Neuronal stem cell (in vitro differentiated cells): ENCODE results near the gene GRAMD2A.

ENCODE experiments used
- DNase-seq: peaks from one replicate; pipeline ENCODE4 v3.0.0-alpha.2; 2013; ENCODE audit warnings: low spot score
- H2AFZ ChIP-seq: one replicate; pipeline ENCODE4 v1.6.1; 2013; ENCODE audit warnings: mild to moderate bottlenecking, low read length, inconsistent platforms
- H2AK5ac ChIP-seq: 2 replicates; pipeline ENCODE4 v1.6.1; 2013; ENCODE audit warnings: low read depth, mild to moderate bottlenecking, inconsistent platforms, low read length, moderate library complexity, mixed read lengths
- H2BK120ac ChIP-seq: 2 replicates; pipeline ENCODE4 v1.6.1; 2013; ENCODE audit warnings: low read depth, mild to moderate bottlenecking, inconsistent platforms, low read length, moderate library complexity, mixed read lengths
- H2BK12ac ChIP-seq: one replicate; pipeline ENCODE4 v1.6.1; 2013; ENCODE audit warnings: low read length, inconsistent platforms
- H2BK15ac ChIP-seq: 2 replicates; pipeline ENCODE4 v1.6.1; 2013; ENCODE audit warnings: mild to moderate bottlenecking, low read length, inconsistent platforms, mixed read lengths
- H2BK5ac ChIP-seq: one replicate; pipeline ENCODE4 v1.6.1; 2013; ENCODE audit warnings: inconsistent platforms, mild to moderate bottlenecking, low read length, moderate library complexity
- H3K14ac ChIP-seq: one replicate; pipeline ENCODE4 v1.6.1; 2013; ENCODE audit warnings: low read length, inconsistent platforms
- H3K18ac ChIP-seq: 2 replicates; pipeline ENCODE4 v1.6.1; 2013; ENCODE audit warnings: low read length, inconsistent platforms
- H3K23ac ChIP-seq: 2 replicates; pipeline ENCODE4 v1.6.1; 2013; ENCODE audit warnings: low read depth, mild to moderate bottlenecking, mixed read lengths, low read length, inconsistent platforms; ENCODE audit not compliant: poor library complexity
- H3K27ac ChIP-seq: replicated peaks from 3 replicates; pipeline ENCODE4 v1.5.1; 2013; ENCODE audit warnings: low read length, inconsistent platforms
- H3K27me3 ChIP-seq, 3 experiments: 2 replicates each; pipeline ENCODE4 v1.6.1; 2013; ENCODE audit warnings: low read length in 3 of 3, mild to moderate bottlenecking in 2 of 3, inconsistent platforms in 1 of 3, low read depth in 1 of 3, mixed read lengths in 1 of 3, moderate library complexity in 1 of 3; ENCODE audit not compliant: control insufficient read depth in 3 of 3, insufficient read depth in 3 of 3
- H3K36me3 ChIP-seq, 2 donors: replicated peaks in 1 of 2; 2 replicates each; pipeline ENCODE4 v1.6.1; 2013; ENCODE audit warnings: low read length in 2 of 2; ENCODE audit not compliant: control insufficient read depth in 2 of 2, insufficient read depth in 2 of 2
- H3K4ac ChIP-seq: 2 replicates; pipeline ENCODE4 v1.6.1; 2013; ENCODE audit warnings: inconsistent platforms, mild to moderate bottlenecking, low read length, moderate library complexity
- H3K4me1 ChIP-seq, 2 donors: 1 replicate in 1 of 2; 2 replicates in 1 of 2; pipeline ENCODE4 v1.6.1; 2013; ENCODE audit warnings: low read length in 2 of 2, low read depth in 1 of 2; ENCODE audit not compliant: control insufficient read depth in 2 of 2, insufficient read depth in 1 of 2
- H3K4me2 ChIP-seq: one replicate; pipeline ENCODE4 v1.6.1; 2013; ENCODE audit warnings: mild to moderate bottlenecking, low read length, inconsistent platforms; ENCODE audit not compliant: insufficient read depth, poor library complexity, severe bottlenecking
- H3K4me3 ChIP-seq, 2 donors: 2 replicates each; pipeline ENCODE4 v1.5.1; 2013; ENCODE audit warnings: low read length in 2 of 2, mild to moderate bottlenecking in 2 of 2, inconsistent platforms in 1 of 2, moderate library complexity in 1 of 2
- H3K79me1 ChIP-seq: one replicate; pipeline ENCODE4 v1.6.1; 2013; ENCODE audit warnings: low read depth, mild to moderate bottlenecking, inconsistent platforms, low read length, moderate library complexity
- H3K9ac ChIP-seq: one replicate; pipeline ENCODE4 v1.6.1; 2013; ENCODE audit warnings: mild to moderate bottlenecking, low read depth, low read length, inconsistent platforms; ENCODE audit not compliant: poor library complexity
- H3K9me3 ChIP-seq, 2 donors: replicated peaks in 1 of 2; 2 replicates each; pipeline versions ENCODE3 to v1.6.1; 2013; ENCODE audit warnings: low read length in 2 of 2, mild to moderate bottlenecking in 2 of 2, inconsistent platforms in 1 of 2, low read depth in 1 of 2, mixed read lengths in 1 of 2, moderate library complexity in 1 of 2; ENCODE audit not compliant: control insufficient read depth in 2 of 2, insufficient read depth in 1 of 2
- H4K8ac ChIP-seq: one replicate; pipeline ENCODE4 v1.6.1; 2013; ENCODE audit warnings: low read depth, mild to moderate bottlenecking, inconsistent platforms, low read length, moderate library complexity
- H4K91ac ChIP-seq: one replicate; pipeline ENCODE4 v1.6.1; 2013; ENCODE audit warnings: low read length, low read depth, mild to moderate bottlenecking, inconsistent platforms; ENCODE audit not compliant: poor library complexity
- WGBS, 2 donors: extraction: QIAGEN DNeasy Blood & Tissue Kit; methylation state at CpG; one replicate each; pipeline ENCODE4 v1.1.7; 2013; ENCODE audit warnings: missing lambda C conversion rate in 2 of 2, mixed read lengths in 1 of 2; ENCODE audit not compliant: insufficient read length in 2 of 2, insufficient replicate concordance in 1 of 2; ENCODE audit errors: extremely low coverage in 2 of 2; 5-methylcytosine and 5-hydroxymethylcytosine counted together

Gene GRAMD2A

GRCh38 chr15:72230197-72231065 lies 32.8 kb upstream of the GRAMD2A start:
- H2BK5ac ChIP-seq: peak overlapping the region; percentile 98
- DNase-seq: peak; percentile 83
- H3K14ac ChIP-seq: peak overlapping the region; percentile 91
- peak overlapping the region; percentile 83 for H2BK15ac ChIP-seq
- no CpG with 5 or more reads among the region's 79 CpGs for WGBS, 2 donors
- peak overlapping the region; percentile 95 for H3K27ac ChIP-seq
- peak overlapping the region; percentile 82 for H2AK5ac ChIP-seq
- H3K36me3 ChIP-seq: peaks cover 0 to 32% of the 10 kb centered on the region in 2 donors
- peak overlapping the region; percentile 100 for H3K23ac ChIP-seq
- H3K18ac ChIP-seq: peak overlapping the region; percentile 98
- peak overlapping the region; percentile 96 for H3K9ac ChIP-seq
- H2BK120ac ChIP-seq: peak overlapping the region; percentile 56
- H4K8ac ChIP-seq: peak overlapping the region; percentile 43
- peak overlapping the region; percentile 93 for H2AFZ ChIP-seq
- H3K9me3 ChIP-seq: no peaks in the 10 kb centered on the region
- H3K4me3 ChIP-seq: peak overlapping the region; percentile 99 to 100
- H3K4me1 ChIP-seq: peaks cover 21 to 33% of the 10 kb centered on the region in 2 donors
- peak overlapping the region; percentile 93 for H4K91ac ChIP-seq
- no peaks in the 10 kb centered on the region for H3K27me3 ChIP-seq
- peak overlapping the region; percentile 94 for H3K4ac ChIP-seq
- no peak overlapping the region for H2BK12ac ChIP-seq
- peak overlapping the region; percentile 73 for H3K4me2 ChIP-seq
- peaks cover 7% of the 10 kb centered on the region for H3K79me1 ChIP-seq

GRCh38 chr15:72229947-72230196 lies 32.3 kb upstream of the GRAMD2A start:
- Histone ChIP-seq H2AK5ac (peak overlapping the region; percentile 67), H3K79me1 (peaks cover 7% of the 10 kb centered on the region), H2BK12ac (no peak overlapping the region), H3K14ac (peak overlapping the region; percentile 91), H2AFZ (peak overlapping the region; percentile 93), H3K9me3 (no peaks in the 10 kb centered on the region), H3K4ac (no peak overlapping the region), H2BK5ac (peak overlapping the region; percentile 95), H2BK120ac (peak overlapping the region; percentile 35), H4K8ac (no peak overlapping the region), H3K4me1 (peaks cover 21 to 33% of the 10 kb centered on the region in 2 donors), H3K4me2 (peak overlapping the region; percentile 62), H3K27me3 (no peaks in the 10 kb centered on the region), H3K18ac (peak overlapping the region; percentile 95), H3K4me3 (peak overlapping the region; percentile 99 to 100), H4K91ac (no peak overlapping the region), H3K36me3 (peaks cover 0 to 36% of the 10 kb centered on the region in 2 donors), H3K9ac (peak overlapping the region; percentile 96), H3K27ac (peak overlapping the region; percentile 95), H2BK15ac (no peak overlapping the region), H3K23ac (peak overlapping the region; percentile 92)
- WGBS, 2 donors: no CpG with 5 or more reads among the region's 29 CpGs
- DNase-seq: no peak

GRCh38 chr15:72229076-72229946 lies 31.7 kb upstream of the GRAMD2A start:
- no CpG with 5 or more reads among the region's 25 CpGs for WGBS, 2 donors
- H2BK120ac ChIP-seq: no peak overlapping the region
- peaks cover 21 to 33% of the 10 kb centered on the region in 2 donors for H3K4me1 ChIP-seq
- H3K36me3 ChIP-seq: peaks cover 0 to 40% of the 10 kb centered on the region in 2 donors
- H3K9me3 ChIP-seq: no peaks in the 10 kb centered on the region
- H3K9ac ChIP-seq: no peak overlapping the region
- peaks cover 9% of the 10 kb centered on the region for H3K79me1 ChIP-seq
- H2BK12ac ChIP-seq: no peak overlapping the region
- peak overlapping the region; percentile 99 to 100 for H3K4me3 ChIP-seq
- H2BK5ac ChIP-seq: peak overlapping the region; percentile 95
- H4K91ac ChIP-seq: no peak overlapping the region
- H3K27me3 ChIP-seq: no peaks in the 10 kb centered on the region
- H2AFZ ChIP-seq: no peak overlapping the region
- peak overlapping the region; percentile 62 for H3K4me2 ChIP-seq
- no peak overlapping the region for H3K14ac ChIP-seq
- no peak overlapping the region for H3K23ac ChIP-seq
- H4K8ac ChIP-seq: no peak overlapping the region
- no peak for DNase-seq
- no peak overlapping the region for H2BK15ac ChIP-seq
- peak overlapping the region; percentile 72 for H3K27ac ChIP-seq
- no peak overlapping the region for H3K18ac ChIP-seq
- no peak overlapping the region for H3K4ac ChIP-seq
- H2AK5ac ChIP-seq: peak overlapping the region; percentile 67

GRCh38 chr15:72227720-72228119 lies 30.1 kb upstream of the GRAMD2A start:
- no peak overlapping the region for H2AK5ac ChIP-seq
- H3K18ac ChIP-seq: no peak overlapping the region
- H3K27ac ChIP-seq: peak overlapping the region; percentile 48
- H2AFZ ChIP-seq: no peak overlapping the region
- no peak overlapping the region for H4K91ac ChIP-seq
- WGBS, 2 donors: no CpG with 5 or more reads among the region's 4 CpGs
- no peak overlapping the region for H3K4me3 ChIP-seq
- no peak overlapping the region for H3K23ac ChIP-seq
- H3K9ac ChIP-seq: no peak overlapping the region
- no peak overlapping the region for H3K4ac ChIP-seq
- peaks cover 21 to 33% of the 10 kb centered on the region in 2 donors for H3K4me1 ChIP-seq
- H3K36me3 ChIP-seq: peaks cover 0 to 56% of the 10 kb centered on the region in 2 donors
- H2BK120ac ChIP-seq: no peak overlapping the region
- H2BK15ac ChIP-seq: no peak overlapping the region
- H3K9me3 ChIP-seq: no peaks in the 10 kb centered on the region
- no peak overlapping the region for H4K8ac ChIP-seq
- H3K4me2 ChIP-seq: no peak overlapping the region
- H3K79me1 ChIP-seq: peaks cover 11% of the 10 kb centered on the region
- no peak overlapping the region for H2BK12ac ChIP-seq
- no peak overlapping the region for H2BK5ac ChIP-seq
- H3K27me3 ChIP-seq: no peaks in the 10 kb centered on the region
- H3K14ac ChIP-seq: no peak overlapping the region
- no peak for DNase-seq
